Stimulated activated effector memory CD8-positive, alpha-beta T cell treated with anti-CD3 and anti-CD28 coated beads, Interleukin-12 subunit alpha, Interleukin-12 subunit beta, amount 100 ng/mL, for 72 hours (primary cell): Measurements from ENCODE around the gene TMEM108.

Source experiments
- ATAC-seq: fragments of 150-1000 bp; cut with Tn5 transposase; 2 replicates; pipeline ENCODE4 v1.10.0; 2021
- DNase-seq, 2 donors: peaks; one replicate each; pipeline ENCODE4 v3.0.0; 2021 to 2022; ENCODE audit warnings: low spot score in 2 of 2
- H3K27ac Mint-ChIP-seq: one replicate; pipeline ENCODE4 v1.8.0; 2022; ENCODE audit warnings: mild to moderate bottlenecking, mixed read lengths
- H3K36me3 Mint-ChIP-seq: one replicate; pipeline ENCODE4 v1.8.0; 2022; ENCODE audit warnings: mild to moderate bottlenecking, mixed read lengths
- H3K4me1 Mint-ChIP-seq: one replicate; pipeline ENCODE4 v1.8.0; 2022; ENCODE audit warnings: mixed read lengths
- H3K4me3 Mint-ChIP-seq: one replicate; pipeline ENCODE4 v1.8.0; 2022; ENCODE audit warnings: mild to moderate bottlenecking, mixed read lengths
- H3K9me3 Mint-ChIP-seq: one replicate; pipeline ENCODE4 v1.8.0; 2022; ENCODE audit warnings: mixed read lengths

The TMEM108 gene

GRCh38 chr3:133443649-133444422, 405.6 kb downstream of the TMEM108 start:
- H3K27ac Mint-ChIP-seq = peak overlapping the region; percentile 82
- no peaks in the 10 kb centered on the region for H3K36me3 Mint-ChIP-seq
- H3K4me1 Mint-ChIP-seq = peaks cover 50% of the 10 kb centered on the region
- peak overlapping the region; percentile 55 for H3K4me3 Mint-ChIP-seq
- peak; percentile 23 for ATAC-seq
- H3K9me3 Mint-ChIP-seq = peaks cover 7% of the 10 kb centered on the region
- DNase-seq = no peak

DNA sequence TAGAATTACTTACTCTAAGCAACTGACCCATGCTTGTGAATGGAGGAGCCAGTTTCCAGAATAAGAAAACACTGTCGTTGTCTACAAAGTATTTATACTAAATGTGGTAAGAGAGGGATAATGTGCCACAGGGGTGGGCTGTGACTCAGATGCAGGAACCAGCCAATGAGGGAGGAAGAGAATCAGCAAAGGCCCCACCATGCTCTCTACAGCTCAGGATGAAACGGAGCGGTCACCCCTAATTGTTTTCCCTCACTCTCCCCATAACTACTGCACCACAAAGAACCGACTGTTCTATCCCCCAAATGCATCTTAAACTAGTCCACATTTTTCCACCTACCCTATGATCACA, 406.2 kb downstream of the TMEM108 start:
- DNase-seq (no peak), ATAC-seq (no peak)
- Mint-ChIP-seq H3K27ac (peak overlapping the region; percentile 82), H3K4me3 (no peak overlapping the region), H3K9me3 (peaks cover 5% of the 10 kb centered on the region), H3K4me1 (peaks cover 56% of the 10 kb centered on the region), H3K36me3 (no peaks in the 10 kb centered on the region)

GRCh38 chr3:133445108-133445507, 406.9 kb downstream of the TMEM108 start:
- H3K36me3 Mint-ChIP-seq = no peaks in the 10 kb centered on the region
- no peaks in the 10 kb centered on the region for H3K9me3 Mint-ChIP-seq
- H3K4me1 Mint-ChIP-seq = peaks cover 63% of the 10 kb centered on the region

More at GRCh38 chr3:133445108-133445507, 406.9 kb downstream of the TMEM108 start:
- no peak overlapping the region for H3K27ac Mint-ChIP-seq
- H3K4me3 Mint-ChIP-seq = no peak overlapping the region
- DNase-seq = no peak
- no peak for ATAC-seq
